ENCODE results near the gene JAG2.

The JAG2 gene

GRCh38 chr14:105176513-105176912, 7.9 kb upstream of the JAG2 start:
- Histone ChIP-seq H3K27ac (ENCODE audit: low read depth, low read length, poor library complexity, severe bottlenecking) (no peak overlapping the region), H3K4me3 (ENCODE audit: low read depth, low read length, poor library complexity, severe bottlenecking) (no peak overlapping the region), H3K79me2 (ENCODE audit: insufficient read depth, low read length) (no peaks in the 10 kb centered on the region), H4K20me1 (ENCODE audit: insufficient read depth, low read length) (no peaks in the 10 kb centered on the region), H3F3A (ENCODE audit: insufficient read depth, low read length) (no peaks in the 10 kb centered on the region), H3K27me3 (ENCODE audit: insufficient read depth, low read length) (peaks cover 10% of the 10 kb centered on the region; the same call in 1 of the 2 replicates), H3K9ac (ENCODE audit: low read length) (no peak overlapping the region), H3K4me1 (ENCODE audit: insufficient read depth, low read length, severe bottlenecking) (peaks cover 16% of the 10 kb centered on the region), H3K36me3 (ENCODE audit: insufficient read depth, low read length) (no peaks in the 10 kb centered on the region), H3K9me2 (ENCODE audit: low read depth, low read length) (no peaks in the 10 kb centered on the region), H3K4me2 (ENCODE audit: low read length) (no peak overlapping the region), H3K9me3 (ENCODE audit: low read length) (no peaks in the 10 kb centered on the region), H2AFZ (ENCODE audit: low read length) (no peak overlapping the region)
- TF ChIP-seq EZH2 (IDR thresholded peaks at IDR 0.05; ENCODE audit: borderline replicate concordance, low read length) = no peak
- TF ChIP-seq, protein P1, sequence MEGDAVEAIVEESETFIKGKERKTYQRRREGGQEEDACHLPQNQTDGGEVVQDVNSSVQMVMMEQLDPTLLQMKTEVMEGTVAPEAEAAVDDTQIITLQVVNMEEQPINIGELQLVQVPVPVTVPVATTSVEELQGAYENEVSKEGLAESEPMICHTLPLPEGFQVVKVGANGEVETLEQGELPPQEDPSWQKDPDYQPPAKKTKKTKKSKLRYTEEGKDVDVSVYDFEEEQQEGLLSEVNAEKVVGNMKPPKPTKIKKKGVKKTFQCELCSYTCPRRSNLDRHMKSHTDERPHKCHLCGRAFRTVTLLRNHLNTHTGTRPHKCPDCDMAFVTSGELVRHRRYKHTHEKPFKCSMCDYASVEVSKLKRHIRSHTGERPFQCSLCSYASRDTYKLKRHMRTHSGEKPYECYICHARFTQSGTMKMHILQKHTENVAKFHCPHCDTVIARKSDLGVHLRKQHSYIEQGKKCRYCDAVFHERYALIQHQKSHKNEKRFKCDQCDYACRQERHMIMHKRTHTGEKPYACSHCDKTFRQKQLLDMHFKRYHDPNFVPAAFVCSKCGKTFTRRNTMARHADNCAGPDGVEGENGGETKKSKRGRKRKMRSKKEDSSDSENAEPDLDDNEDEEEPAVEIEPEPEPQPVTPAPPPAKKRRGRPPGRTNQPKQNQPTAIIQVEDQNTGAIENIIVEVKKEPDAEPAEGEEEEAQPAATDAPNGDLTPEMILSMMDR (IDR thresholded peaks at IDR 0.05; ENCODE audit: low read length) = no peak

GRCh38 chr14:105173901-105174894, 5.6 kb upstream of the JAG2 start:
- Histone ChIP-seq H3K79me2 (ENCODE audit: insufficient read depth, low read length) (no peaks in the 10 kb centered on the region), H3K4me3 (ENCODE audit: low read depth, low read length, poor library complexity, severe bottlenecking) (no peak overlapping the region), H3K27me3 (ENCODE audit: insufficient read depth, low read length) (peaks cover 10% of the 10 kb centered on the region; the same call in 1 of the 2 replicates), H3K27ac (ENCODE audit: low read depth, low read length, poor library complexity, severe bottlenecking) (no peak overlapping the region), H4K20me1 (ENCODE audit: insufficient read depth, low read length) (no peaks in the 10 kb centered on the region), H3K9me3 (ENCODE audit: low read length) (no peaks in the 10 kb centered on the region), H3K4me1 (ENCODE audit: insufficient read depth, low read length, severe bottlenecking) (peaks cover 10% of the 10 kb centered on the region), H3K36me3 (ENCODE audit: insufficient read depth, low read length) (no peaks in the 10 kb centered on the region), H2AFZ (ENCODE audit: low read length) (no peak overlapping the region), H3K9ac (ENCODE audit: low read length) (no peak overlapping the region), H3K4me2 (ENCODE audit: low read length) (0 out of 2 replicates have a peak overlapping the region, but pooled peaks have one; percentile 0), H3K9me2 (ENCODE audit: low read depth, low read length) (no peaks in the 10 kb centered on the region), H3F3A (ENCODE audit: insufficient read depth, low read length) (no peaks in the 10 kb centered on the region)
- no peak for TF ChIP-seq EZH2 (IDR thresholded peaks at IDR 0.05; ENCODE audit: borderline replicate concordance, low read length)
- TF ChIP-seq, protein P1 (IDR thresholded peaks at IDR 0.05; ENCODE audit: low read length) = no peak

DNA sequence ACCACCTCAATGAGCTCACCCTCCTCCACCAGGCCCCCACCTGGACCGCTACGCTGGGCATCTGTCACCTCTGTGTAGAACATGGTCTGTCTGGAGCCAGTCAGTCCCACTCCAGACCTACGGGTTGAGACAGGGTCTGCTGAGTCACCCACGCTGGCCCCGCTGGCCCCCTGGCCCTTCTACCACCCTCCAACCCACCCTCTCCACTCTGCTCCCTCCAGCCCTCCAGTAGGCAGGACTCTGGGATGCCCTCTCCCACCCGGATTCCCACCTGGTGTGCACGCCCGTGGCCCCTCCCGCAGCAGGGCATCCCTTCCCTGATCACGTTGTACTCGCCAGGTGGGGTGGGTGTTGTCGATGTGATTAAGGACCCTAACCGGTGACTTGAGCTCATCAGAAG, 4.6 kb upstream of the JAG2 start:
- no peaks in the 10 kb centered on the region for H3K36me3 ChIP-seq (ENCODE audit: insufficient read depth, low read length)
- H3K9ac ChIP-seq (ENCODE audit: low read length) = no peak overlapping the region
- no peak overlapping the region for H3K4me3 ChIP-seq (ENCODE audit: low read depth, low read length, poor library complexity, severe bottlenecking)
- no peak overlapping the region for H3K27ac ChIP-seq (ENCODE audit: low read depth, low read length, poor library complexity, severe bottlenecking)
- H3K4me1 ChIP-seq (ENCODE audit: insufficient read depth, low read length, severe bottlenecking) = peaks cover 13% of the 10 kb centered on the region
- TF ChIP-seq, protein P1 (IDR thresholded peaks at IDR 0.05; ENCODE audit: low read length) = no peak
- no peak for TF ChIP-seq EZH2 (IDR thresholded peaks at IDR 0.05; ENCODE audit: borderline replicate concordance, low read length)
- no peaks in the 10 kb centered on the region for H4K20me1 ChIP-seq (ENCODE audit: insufficient read depth, low read length)
- no peaks in the 10 kb centered on the region for H3K79me2 ChIP-seq (ENCODE audit: insufficient read depth, low read length)
- peaks cover 10% of the 10 kb centered on the region; the same call in 1 of the 2 replicates for H3K27me3 ChIP-seq (ENCODE audit: insufficient read depth, low read length)
- H3K4me2 ChIP-seq (ENCODE audit: low read length) = no peak overlapping the region
- H2AFZ ChIP-seq (ENCODE audit: low read length) = no peak overlapping the region
- no peaks in the 10 kb centered on the region for H3F3A ChIP-seq (ENCODE audit: insufficient read depth, low read length)
- no peaks in the 10 kb centered on the region for H3K9me3 ChIP-seq (ENCODE audit: low read length)
- no peaks in the 10 kb centered on the region for H3K9me2 ChIP-seq (ENCODE audit: low read depth, low read length)
